ENCODE results near the gene CDC16. TPM values are rescaled to one million over a fixed set of nuclear protein-coding genes. Genes with fewer than 3 reads are reported as not detected.

CDC16 gene
- total and polyA plus RNA-seq, 2 of the 13 experiments (the other 11 are each of a cell fraction or from before 2014, with no cell fraction given) = 24.2 to 60.9 TPM

GRCh38 chr13:114314074-114314912 is 79.6 kb downstream of the CDC16 start, which contains the start of gene CHAMP1 (continued):
- TF ChIP-seq CEBPZ (IDR thresholded peaks at IDR 0.05; ENCODE audit: low read length) = no peak
- TF ChIP-seq GZF1 (CRISPR knock-in tag; IDR thresholded peaks at IDR 0.05) = no peak
- peak; percentile 70 for TF ChIP-seq TAF15 (IDR thresholded peaks at IDR 0.05; ENCODE audit: low read depth, low read length, poor library complexity, severe bottlenecking)
- TF ChIP-seq ZFP37 (CRISPR knock-in tag; IDR thresholded peaks at IDR 0.05; ENCODE audit: borderline replicate concordance) = no peak
- TF ChIP-seq ZNF740 (CRISPR knock-in tag; IDR thresholded peaks at IDR 0.05) = no peak
- TF ChIP-seq CHD4 (IDR thresholded peaks at IDR 0.05; ENCODE audit: borderline replicate concordance, low read length) = no peak
- TF ChIP-seq GFI1 (CRISPR knock-in tag; IDR thresholded peaks at IDR 0.05; ENCODE audit: borderline replicate concordance) = no peak
- no peak for TF ChIP-seq HNF4A (CRISPR knock-in tag; IDR thresholded peaks at IDR 0.05)
- TF ChIP-seq RBAK (CRISPR knock-in tag; IDR thresholded peaks at IDR 0.05) = no peak
- no peak for TF ChIP-seq ZNF282 (IDR thresholded peaks at IDR 0.05; ENCODE audit: partially characterized antibody)
- no peak for TF ChIP-seq ZNF512B (CRISPR knock-in tag; IDR thresholded peaks at IDR 0.05; ENCODE audit: borderline replicate concordance)
- peak; percentile 36; the same call in 1 of the 2 replicates for TF ChIP-seq MIXL1 (CRISPR knock-in tag; IDR thresholded peaks at IDR 0.05)
- TF ChIP-seq KLF13 (CRISPR knock-in tag; IDR thresholded peaks at IDR 0.05) = no peak
- no peak for TF ChIP-seq ZNF737 (CRISPR knock-in tag; IDR thresholded peaks at IDR 0.05; ENCODE audit: borderline replicate concordance)
- TF ChIP-seq ZNF343 (CRISPR knock-in tag; IDR thresholded peaks at IDR 0.05) = peak; percentile 7; the same call in 1 of the 2 replicates
- TF ChIP-seq ZNF703 (CRISPR knock-in tag; IDR thresholded peaks at IDR 0.05; ENCODE audit: borderline replicate concordance) = no peak
- TF ChIP-seq TFDP2 (CRISPR knock-in tag; IDR thresholded peaks at IDR 0.05) = peak; percentile 99
- no peak for TF ChIP-seq SMAD1 (CRISPR knock-in tag; IDR thresholded peaks at IDR 0.05; ENCODE audit: borderline replicate concordance, low read depth)
- no peak for TF ChIP-seq CAMTA2 (CRISPR knock-in tag; IDR thresholded peaks at IDR 0.05; ENCODE audit: borderline replicate concordance)
- TF ChIP-seq PCBP2 (optimal IDR thresholded peaks at IDR 0.05; ENCODE audit: low read depth, low read length, poor library complexity, severe bottlenecking) = no peak
- TF ChIP-seq KLF12 (CRISPR knock-in tag; IDR thresholded peaks at IDR 0.05; ENCODE audit: borderline replicate concordance) = peak; percentile 98
